Subcutaneous abdominal adipose tissue (tissue), 5 donors: Measurements from ENCODE around the gene FBN1.

Experiments used
- H3K27ac ChIP-seq: one replicate; pipeline ENCODE4 v1.7.0; 2013; ENCODE audit warnings: low read depth, mild to moderate bottlenecking, inconsistent platforms, low read length, moderate library complexity
- H3K27me3 ChIP-seq, 5 donors: one replicate each; pipeline ENCODE4 v1.7.0; 2013; ENCODE audit warnings: low read length in 5 of 5, inconsistent platforms in 1 of 5; ENCODE audit not compliant: control insufficient read depth in 5 of 5, insufficient read depth in 4 of 5
- H3K36me3 ChIP-seq, 5 donors: one replicate each; pipeline ENCODE4 v1.7.0; 2013; ENCODE audit warnings: low read length in 5 of 5; ENCODE audit not compliant: control insufficient read depth in 5 of 5, insufficient read depth in 5 of 5
- H3K4me1 ChIP-seq, 5 donors: one replicate each; pipeline ENCODE4 v1.7.0; 2013; ENCODE audit warnings: low read length in 5 of 5, mild to moderate bottlenecking in 3 of 5, moderate library complexity in 1 of 5; ENCODE audit not compliant: control insufficient read depth in 5 of 5, insufficient read depth in 5 of 5
- H3K4me3 ChIP-seq, 5 donors: one replicate each; pipeline ENCODE4 v1.7.0; 2013; ENCODE audit warnings: low read length in 5 of 5, low read depth in 1 of 5
- H3K9ac ChIP-seq, 5 donors: one replicate each; pipeline ENCODE4 v1.7.0; 2013; ENCODE audit warnings: low read length in 5 of 5, mild to moderate bottlenecking in 4 of 5, moderate library complexity in 3 of 5
- H3K9me3 ChIP-seq, 5 donors: one replicate each; pipeline ENCODE4 v1.7.0; 2013; ENCODE audit warnings: low read length in 5 of 5; ENCODE audit not compliant: control insufficient read depth in 5 of 5
- donor health status: healthy.
- donor health status: healthy.
- donor health status: healthy.
- donor health status: healthy.
- donor health status: healthy.

Gene FBN1

DNA sequence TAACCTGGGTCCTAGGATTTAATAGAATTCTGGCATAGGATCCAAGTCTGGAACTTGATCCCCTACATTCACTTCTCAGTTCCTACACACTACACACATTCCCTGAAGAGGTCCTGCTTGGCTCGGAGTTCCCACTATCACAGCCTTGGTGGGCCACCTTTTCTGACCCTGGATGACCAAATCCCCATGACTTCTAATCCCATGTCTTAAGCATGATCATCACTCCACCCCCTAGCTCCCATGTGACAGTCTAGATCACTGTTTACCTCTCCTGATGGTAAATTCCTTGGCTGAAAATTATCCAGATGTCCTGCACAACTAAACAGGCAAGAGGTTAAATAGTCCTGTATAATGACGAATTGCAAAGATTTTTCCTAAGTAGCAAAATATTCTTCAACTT is 274.0 kb downstream of the FBN1 start:
- Histone ChIP-seq H3K9me3 (no peaks in the 10 kb centered on the region), H3K4me1 (peaks cover 0 to 18% (median 9%) of the 10 kb centered on the region in 5 donors), H3K36me3 (no peaks in the 10 kb centered on the region), H3K9ac (no peak overlapping the region), H3K27ac (peak overlapping the region; percentile 19), H3K27me3 (no peaks in the 10 kb centered on the region), H3K4me3 (no peak overlapping the region)

- H3K4me3 ChIP-seq: no peak overlapping the region
- H3K9me3 ChIP-seq: no peaks in the 10 kb centered on the region
- H3K27ac ChIP-seq: no peak overlapping the region
- H3K4me1 ChIP-seq: peaks cover 2 to 24% (median 9%) of the 10 kb centered on the region in 5 donors
- H3K36me3 ChIP-seq: no peaks in the 10 kb centered on the region
- no peak overlapping the region for H3K9ac ChIP-seq
- H3K27me3 ChIP-seq: no peaks in the 10 kb centered on the region
Observed at GRCh38 chr15:48370460-48370859, 275.0 kb downstream of the FBN1 start.

DNA sequence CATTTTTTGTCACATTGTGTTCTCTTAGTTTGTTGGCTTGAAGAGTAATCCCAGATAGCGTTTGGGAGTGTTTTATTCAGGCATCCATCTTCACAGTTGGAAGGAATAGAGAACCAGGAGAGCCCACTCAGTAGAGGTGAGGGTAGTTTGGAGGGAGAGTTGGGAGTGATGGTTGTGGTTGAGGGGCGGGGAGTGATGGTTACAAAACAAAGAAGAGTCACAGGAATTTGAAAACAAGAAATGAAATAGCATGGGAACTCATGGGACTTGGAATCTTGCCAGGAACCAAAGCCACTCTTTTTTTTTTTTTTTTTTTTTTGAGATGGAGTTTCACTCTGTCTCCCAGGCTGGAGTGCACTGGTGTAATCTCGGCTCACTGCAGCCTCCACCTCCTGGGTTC is 278.0 kb downstream of the FBN1 start:
- no peaks in the 10 kb centered on the region for H3K36me3 ChIP-seq
- H3K4me1 ChIP-seq: peaks cover 2 to 29% (median 9%) of the 10 kb centered on the region in 5 donors
- H3K9ac ChIP-seq: no peak overlapping the region
- no peak overlapping the region for H3K27ac ChIP-seq
- H3K9me3 ChIP-seq: no peaks in the 10 kb centered on the region
- no peaks in the 10 kb centered on the region for H3K27me3 ChIP-seq
- H3K4me3 ChIP-seq: no peak overlapping the region

DNA sequence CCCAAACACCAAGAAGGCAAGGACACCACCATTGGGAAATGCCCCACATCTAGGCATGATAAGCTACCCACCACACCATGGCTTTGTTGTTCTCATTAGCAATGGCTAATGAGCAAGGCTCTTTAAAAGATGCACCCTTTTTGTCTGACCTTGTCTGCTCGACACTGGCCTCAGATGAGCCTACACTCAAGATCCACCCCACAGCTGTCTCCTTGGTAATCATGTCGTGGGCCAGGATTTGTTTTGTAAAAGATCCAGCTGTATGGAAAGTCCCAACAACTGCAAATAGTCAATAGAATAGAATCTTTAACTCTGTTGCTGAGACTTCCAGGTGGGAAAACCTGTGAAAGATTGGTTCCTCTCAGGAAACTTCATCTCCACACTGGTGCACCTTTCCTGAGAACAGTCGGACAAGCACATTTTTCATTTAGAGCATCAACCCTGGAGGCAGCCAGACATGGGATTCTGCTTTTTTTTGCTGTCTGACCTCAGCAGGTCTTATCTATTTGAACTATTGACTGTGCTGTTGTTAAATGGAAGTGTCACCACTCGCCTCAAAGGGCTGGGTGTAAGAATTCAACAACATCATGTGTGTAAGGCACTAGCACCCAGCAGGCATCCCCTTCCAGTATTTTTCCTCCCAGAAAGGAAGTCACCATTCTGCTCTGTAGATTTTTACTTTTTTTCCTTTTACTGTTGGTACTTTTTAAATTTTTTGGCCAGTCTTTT is 278.8 kb downstream of the FBN1 start:
- no peak overlapping the region for H3K9ac ChIP-seq
- H3K4me3 ChIP-seq: no peak overlapping the region
- no peaks in the 10 kb centered on the region for H3K9me3 ChIP-seq
- H3K4me1 ChIP-seq: peaks cover 2 to 24% (median 6%) of the 10 kb centered on the region in 5 donors
- H3K27ac ChIP-seq: peak overlapping the region; percentile 39
- no peaks in the 10 kb centered on the region for H3K36me3 ChIP-seq
- H3K27me3 ChIP-seq: no peaks in the 10 kb centered on the region

GRCh38 chr15:48365575-48365974 is 279.9 kb downstream of the FBN1 start:
- no peaks in the 10 kb centered on the region for H3K9me3 ChIP-seq
- H3K36me3 ChIP-seq: no peaks in the 10 kb centered on the region
- H3K9ac ChIP-seq: no peak overlapping the region
- H3K27me3 ChIP-seq: no peaks in the 10 kb centered on the region
- peaks cover 0 to 16% (median 6%) of the 10 kb centered on the region in 5 donors for H3K4me1 ChIP-seq
- no peak overlapping the region for H3K4me3 ChIP-seq
- no peak overlapping the region for H3K27ac ChIP-seq

DNA sequence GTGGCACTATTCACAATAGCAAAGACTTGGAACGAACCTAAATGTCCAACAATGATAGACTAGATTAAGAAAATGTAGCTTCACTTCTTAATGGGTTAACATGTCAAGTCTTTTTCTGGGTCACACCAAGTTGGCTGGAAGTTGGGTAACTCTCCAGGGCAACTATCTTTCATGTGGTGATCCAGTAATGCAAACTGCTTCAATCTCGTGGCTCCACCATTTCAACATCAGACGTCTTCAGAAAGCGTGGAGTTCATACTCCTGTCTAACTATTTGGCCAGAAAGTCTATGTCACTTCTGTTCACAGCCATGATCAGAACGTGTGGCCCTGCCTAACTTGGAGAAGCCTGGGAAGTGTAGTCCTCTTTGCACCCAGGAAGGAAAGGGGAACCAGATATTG is 282.0 kb downstream of the FBN1 start:
- no peaks in the 10 kb centered on the region for H3K9me3 ChIP-seq
- H3K9ac ChIP-seq: no peak overlapping the region
- H3K27me3 ChIP-seq: no peaks in the 10 kb centered on the region
- no peaks in the 10 kb centered on the region for H3K36me3 ChIP-seq
- H3K4me3 ChIP-seq: no peak overlapping the region
- H3K4me1 ChIP-seq: peaks cover 2 to 24% (median 14%) of the 10 kb centered on the region in 5 donors
- H3K27ac ChIP-seq: no peak overlapping the region

DNA sequence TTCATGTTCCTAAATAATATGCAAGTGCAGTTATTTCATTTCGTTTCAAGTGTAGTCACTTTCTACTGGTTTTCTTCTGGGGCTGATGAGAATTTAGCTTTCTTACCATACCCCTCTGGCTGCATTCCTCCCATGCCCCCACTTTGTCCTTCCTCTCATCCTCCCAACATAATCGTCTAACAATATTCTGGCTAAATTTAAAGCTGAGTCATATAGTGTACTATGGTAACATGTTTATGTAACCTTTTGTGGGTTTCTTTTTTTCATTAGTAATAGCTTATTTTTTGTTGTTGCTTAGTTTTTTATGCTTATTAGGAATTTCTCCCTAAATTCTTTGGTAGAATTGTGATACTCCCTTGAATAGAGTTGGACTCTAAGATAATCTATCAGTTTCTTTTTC is 283.8 kb downstream of the FBN1 start:
- H3K36me3 ChIP-seq: no peaks in the 10 kb centered on the region
- no peak overlapping the region for H3K4me3 ChIP-seq
- no peaks in the 10 kb centered on the region for H3K27me3 ChIP-seq
- no peak overlapping the region for H3K9ac ChIP-seq
- H3K4me1 ChIP-seq: peaks cover 2 to 23% (median 15%) of the 10 kb centered on the region in 5 donors
- H3K27ac ChIP-seq: no peak overlapping the region
- H3K9me3 ChIP-seq: no peaks in the 10 kb centered on the region

- no peaks in the 10 kb centered on the region for H3K36me3 ChIP-seq
- no peak overlapping the region for H3K27ac ChIP-seq
- no peaks in the 10 kb centered on the region for H3K27me3 ChIP-seq
- no peak overlapping the region for H3K9ac ChIP-seq
- peaks cover 0 to 19% (median 15%) of the 10 kb centered on the region in 5 donors for H3K4me1 ChIP-seq
- H3K4me3 ChIP-seq: no peak overlapping the region
- no peaks in the 10 kb centered on the region for H3K9me3 ChIP-seq
Observed at GRCh38 chr15:48360841-48361240, 284.7 kb downstream of the FBN1 start.
